Lower lobe of right lung (tissue), 2 donors: Measurements from ENCODE around the gene NADSYN1. TPM values are rescaled to one million over a fixed set of nuclear protein-coding genes. Genes with fewer than 3 reads are reported as not detected.

ENCODE experiments used
- ATAC-seq, 2 donors: fragments of 200-7000 bp; cut with Tn5 transposase; one replicate each; pipeline ENCODE4 v1.9.1; 2020 to 2022; ENCODE audit warnings: mild to moderate bottlenecking in 2 of 2, moderate library complexity in 2 of 2
- DNase-seq: peaks from one replicate; pipeline ENCODE4 v3.0.0-alpha.2; 2020
- H3K27ac ChIP-seq: fragments of 200-600 bp; one replicate; pipeline ENCODE4 v1.8.0; 2022
- H3K27me3 ChIP-seq: fragments of 200-600 bp; one replicate; pipeline ENCODE4 v1.8.0; 2022; ENCODE audit warnings: low read depth
- H3K36me3 ChIP-seq: fragments of 200-600 bp; one replicate; pipeline ENCODE4 v1.8.0; 2022; ENCODE audit warnings: mild to moderate bottlenecking
- H3K4me1 ChIP-seq: fragments of 200-600 bp; one replicate; pipeline ENCODE4 v1.8.0; 2022
- H3K4me3 ChIP-seq: fragments of 200-600 bp; one replicate; pipeline ENCODE4 v1.8.0; 2022; ENCODE audit warnings: mild to moderate bottlenecking
- H3K9me3 ChIP-seq: fragments of 200-600 bp; one replicate; pipeline ENCODE4 v1.8.0; 2022
- intact Hi-C: fragments of 100-400 bp; cut with DNase I; formaldehyde crosslinking; loops from one replicate; pipeline ENCODE4 v1.11.0; 2022
- total RNA-seq: library from RNA; stranded (reverse); fragmentation: NEBNext Ultra II Directional; extraction: Animal tissue kit (Norgen Biotek cat#: 25700); gene quantifications from one replicate; pipeline ENCODE4 v1.2.1, GENCODE V29; 2021
- TF ChIP-seq, protein P1 (sequence below): fragments of 200-600 bp; IDR thresholded peaks from one replicate; pipeline ENCODE4 v1.8.0; 2022; ENCODE audit warnings: antibody characterized with exemption, mild to moderate bottlenecking
- donor health status: DM: no; HTN: yes; CAD: no; lungs with severe emphysema.

NADSYN1 gene
- total RNA-seq, 1 donor from 2014 or later = 95.0 TPM

DNA sequence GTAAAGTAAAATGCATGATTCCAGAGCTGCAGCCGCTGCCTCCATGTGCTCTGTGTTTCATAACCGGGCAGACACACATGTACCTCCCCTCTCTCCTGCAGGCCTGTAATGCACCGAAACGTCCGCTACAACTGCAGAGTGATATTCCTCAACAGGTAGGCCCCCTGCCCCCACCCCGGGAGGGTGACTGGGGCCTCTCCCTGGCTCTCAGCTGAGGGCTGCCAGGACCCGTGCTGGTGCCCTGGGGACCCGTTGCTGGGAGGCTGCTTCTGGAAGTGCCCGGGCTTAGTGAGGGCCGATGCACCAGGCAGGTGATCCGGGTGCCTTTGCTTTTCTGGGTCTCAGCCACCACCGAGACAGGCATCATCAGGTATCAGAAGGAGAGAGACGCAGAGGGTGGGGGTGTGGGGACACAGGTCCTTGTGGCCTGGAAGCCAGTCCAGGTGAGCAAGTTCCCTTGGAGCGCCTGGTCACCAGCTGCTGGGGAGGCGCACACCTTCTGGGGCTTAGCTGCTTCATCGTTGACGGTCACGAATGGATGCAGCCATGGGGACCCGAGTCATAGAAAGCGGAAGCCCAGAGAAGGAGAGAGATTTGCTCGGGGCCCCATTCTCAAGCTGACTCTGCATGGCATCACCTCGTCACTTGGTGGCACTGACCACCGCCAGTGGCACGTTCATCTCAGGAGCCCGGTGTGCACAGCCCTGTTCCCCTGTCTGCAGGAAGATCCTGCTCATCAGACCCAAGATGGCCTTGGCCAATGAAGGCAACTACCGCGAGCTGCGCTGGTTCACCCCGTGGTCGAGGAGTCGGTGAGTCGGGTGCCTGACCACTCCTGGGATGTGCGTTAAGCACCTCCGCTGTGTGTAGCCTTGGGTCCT lies 10.6 kb downstream of the NADSYN1 start:
- TF ChIP-seq, protein P1, sequence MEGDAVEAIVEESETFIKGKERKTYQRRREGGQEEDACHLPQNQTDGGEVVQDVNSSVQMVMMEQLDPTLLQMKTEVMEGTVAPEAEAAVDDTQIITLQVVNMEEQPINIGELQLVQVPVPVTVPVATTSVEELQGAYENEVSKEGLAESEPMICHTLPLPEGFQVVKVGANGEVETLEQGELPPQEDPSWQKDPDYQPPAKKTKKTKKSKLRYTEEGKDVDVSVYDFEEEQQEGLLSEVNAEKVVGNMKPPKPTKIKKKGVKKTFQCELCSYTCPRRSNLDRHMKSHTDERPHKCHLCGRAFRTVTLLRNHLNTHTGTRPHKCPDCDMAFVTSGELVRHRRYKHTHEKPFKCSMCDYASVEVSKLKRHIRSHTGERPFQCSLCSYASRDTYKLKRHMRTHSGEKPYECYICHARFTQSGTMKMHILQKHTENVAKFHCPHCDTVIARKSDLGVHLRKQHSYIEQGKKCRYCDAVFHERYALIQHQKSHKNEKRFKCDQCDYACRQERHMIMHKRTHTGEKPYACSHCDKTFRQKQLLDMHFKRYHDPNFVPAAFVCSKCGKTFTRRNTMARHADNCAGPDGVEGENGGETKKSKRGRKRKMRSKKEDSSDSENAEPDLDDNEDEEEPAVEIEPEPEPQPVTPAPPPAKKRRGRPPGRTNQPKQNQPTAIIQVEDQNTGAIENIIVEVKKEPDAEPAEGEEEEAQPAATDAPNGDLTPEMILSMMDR = no peak
- intact Hi-C loops = no loop called here
- DNase-seq (no peak), ATAC-seq (no peak)
- no peak overlapping the region for H3K4me3 ChIP-seq
- H3K27ac ChIP-seq = no peak overlapping the region
- H3K4me1 ChIP-seq = no peaks in the 10 kb centered on the region
- no peaks in the 10 kb centered on the region for H3K9me3 ChIP-seq
- no peaks in the 10 kb centered on the region for H3K27me3 ChIP-seq
- H3K36me3 ChIP-seq = peaks cover 92% of the 10 kb centered on the region

DNA sequence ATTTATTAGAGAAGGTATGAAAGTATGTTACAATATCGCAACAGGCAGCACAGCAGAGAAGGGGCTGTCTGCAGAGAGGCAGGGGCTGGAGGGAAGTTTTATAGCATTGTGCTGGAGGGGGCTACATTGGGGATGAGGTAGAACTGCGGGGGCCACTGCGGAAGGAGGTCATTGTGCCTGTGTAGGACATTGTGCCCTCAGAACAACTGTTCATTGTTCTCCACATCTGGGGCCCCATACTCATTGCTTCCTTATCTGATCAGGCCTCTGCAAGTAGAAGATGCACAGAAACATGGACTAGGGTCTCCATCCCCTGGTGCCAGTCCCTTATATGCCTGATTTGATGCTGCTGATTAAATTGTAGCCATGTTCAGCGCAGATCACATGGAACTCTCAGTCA lies 12.1 kb downstream of the NADSYN1 start:
- Histone ChIP-seq H3K27me3 (no peaks in the 10 kb centered on the region), H3K27ac (no peak overlapping the region), H3K36me3 (peaks cover 77% of the 10 kb centered on the region), H3K4me1 (no peaks in the 10 kb centered on the region), H3K4me3 (no peak overlapping the region), H3K9me3 (no peaks in the 10 kb centered on the region)
- ATAC-seq = no peak
- no peak for DNase-seq
- TF ChIP-seq, protein P1 = no peak
- intact Hi-C loops = no loop called here

DNA sequence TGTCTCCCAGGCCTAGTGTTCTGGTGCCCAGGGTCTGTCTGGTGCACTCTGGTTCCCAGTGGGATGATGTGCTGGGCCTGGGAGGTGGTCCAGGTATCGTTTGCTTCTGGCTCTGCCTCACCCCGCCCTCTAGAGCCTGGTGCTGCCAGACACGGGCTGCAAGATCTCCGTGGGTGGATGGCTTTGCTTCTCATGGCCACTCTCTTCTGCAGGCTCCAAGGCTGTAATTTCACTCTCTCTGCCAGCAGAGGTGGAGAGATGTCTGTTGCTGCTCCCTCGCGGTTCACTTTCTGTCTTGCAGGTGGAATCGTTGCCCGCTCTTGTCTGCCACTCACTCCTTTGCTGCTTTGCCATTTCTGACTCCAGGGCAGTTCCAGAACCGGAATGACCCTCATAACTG lies 13.4 kb downstream of the NADSYN1 start:
- Histone ChIP-seq H3K27ac (no peak overlapping the region), H3K4me1 (no peaks in the 10 kb centered on the region), H3K4me3 (no peak overlapping the region), H3K27me3 (no peaks in the 10 kb centered on the region), H3K9me3 (no peaks in the 10 kb centered on the region), H3K36me3 (peaks cover 72% of the 10 kb centered on the region)
- TF ChIP-seq, protein P1 = no peak
- no peak for DNase-seq
- no peak for ATAC-seq
- intact Hi-C loops = no loop called here

DNA sequence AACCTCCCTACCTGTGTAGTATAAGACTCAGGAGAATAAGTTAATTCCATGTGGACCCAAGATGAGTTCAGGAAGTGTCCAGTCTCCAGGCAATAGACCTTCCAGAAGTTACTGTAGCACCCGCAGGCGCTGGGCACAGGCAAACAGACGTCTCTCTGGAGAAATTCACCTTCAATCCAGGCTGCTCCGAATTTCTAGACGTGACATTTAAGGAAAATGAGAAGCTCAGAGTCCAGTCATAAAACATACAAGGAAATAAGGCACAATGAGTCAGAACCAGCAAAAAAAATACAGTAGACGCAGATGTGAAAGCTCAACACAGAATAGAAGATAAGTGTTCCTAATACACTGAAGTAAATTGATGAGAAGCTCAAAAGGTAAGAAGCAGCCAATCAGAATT lies 14.2 kb downstream of the NADSYN1 start:
- DNase-seq (no peak), ATAC-seq (no peak)
- no peaks in the 10 kb centered on the region for H3K9me3 ChIP-seq
- no peaks in the 10 kb centered on the region for H3K27me3 ChIP-seq
- no peaks in the 10 kb centered on the region for H3K4me1 ChIP-seq
- TF ChIP-seq, protein P1 = no peak
- intact Hi-C loops = no loop called here
- no peak overlapping the region for H3K27ac ChIP-seq
- peaks cover 71% of the 10 kb centered on the region for H3K36me3 ChIP-seq
- no peak overlapping the region for H3K4me3 ChIP-seq

DNA sequence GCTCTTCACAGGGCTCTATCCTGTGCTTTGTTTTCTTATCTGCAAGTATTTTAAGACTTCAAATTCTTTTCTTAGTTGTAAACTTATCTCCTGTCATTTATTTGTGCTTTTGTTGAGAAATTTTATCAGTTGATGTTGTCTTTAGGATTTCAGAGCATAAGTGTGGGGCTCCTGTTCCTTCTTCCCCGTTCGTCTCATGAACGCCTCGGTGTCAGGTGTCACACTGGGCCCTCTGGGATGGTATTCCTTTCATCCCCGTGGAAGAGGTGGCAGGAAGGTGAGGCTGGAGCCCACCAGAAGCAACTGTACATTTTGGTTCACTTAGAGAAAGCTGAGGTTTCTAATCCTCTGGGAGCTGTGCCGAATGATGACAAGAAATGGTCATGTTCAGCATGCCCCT lies 17.9 kb downstream of the NADSYN1 start:
- Histone ChIP-seq H3K4me1 (no peaks in the 10 kb centered on the region), H3K36me3 (peaks cover 73% of the 10 kb centered on the region), H3K9me3 (no peaks in the 10 kb centered on the region), H3K4me3 (no peak overlapping the region), H3K27me3 (no peaks in the 10 kb centered on the region), H3K27ac (no peak overlapping the region)
- intact Hi-C loops = no loop called here
- TF ChIP-seq, protein P1 = no peak
- ATAC-seq (no peak), DNase-seq (no peak)
